Measurements from ENCODE around the gene KCNH8.

DNA sequence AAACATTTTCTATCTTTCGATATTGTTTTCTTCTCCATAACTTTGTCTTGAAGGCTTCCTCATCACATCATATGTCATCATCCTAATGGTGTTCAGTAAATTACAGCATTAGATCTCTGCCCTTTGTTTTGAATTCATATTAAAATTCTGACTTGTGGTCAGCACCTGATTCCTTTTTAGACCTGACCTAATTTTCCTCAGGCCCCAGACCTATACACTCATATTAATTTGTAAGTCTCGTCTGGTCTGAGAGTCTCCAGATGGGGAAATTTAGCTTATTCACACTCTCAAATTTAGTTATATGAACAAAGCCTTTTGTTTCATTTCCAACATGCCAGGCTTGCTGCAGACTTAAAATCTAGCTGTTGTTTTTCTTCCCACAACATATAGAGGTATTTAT lies 248.4 kb downstream of the KCNH8 start:
- no peak for TF ChIP-seq CREB1 (IDR thresholded peaks at IDR 0.05; ENCODE audit: low read depth)
- TF ChIP-seq YY1 (IDR thresholded peaks at IDR 0.05; ENCODE audit: low read depth): no peak
- TF ChIP-seq, protein P1, sequence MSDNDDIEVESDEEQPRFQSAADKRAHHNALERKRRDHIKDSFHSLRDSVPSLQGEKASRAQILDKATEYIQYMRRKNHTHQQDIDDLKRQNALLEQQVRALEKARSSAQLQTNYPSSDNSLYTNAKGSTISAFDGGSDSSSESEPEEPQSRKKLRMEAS (IDR thresholded peaks at IDR 0.05): no peak
- no peak for TF ChIP-seq FOXM1 (IDR thresholded peaks at IDR 0.05; ENCODE audit: borderline replicate concordance, low read depth)
- TF ChIP-seq TCF12 (IDR thresholded peaks at IDR 0.05; ENCODE audit: low read depth): no peak
- TF ChIP-seq CEBPB (IDR thresholded peaks at IDR 0.05): no peak
- TF ChIP-seq, protein P2, sequence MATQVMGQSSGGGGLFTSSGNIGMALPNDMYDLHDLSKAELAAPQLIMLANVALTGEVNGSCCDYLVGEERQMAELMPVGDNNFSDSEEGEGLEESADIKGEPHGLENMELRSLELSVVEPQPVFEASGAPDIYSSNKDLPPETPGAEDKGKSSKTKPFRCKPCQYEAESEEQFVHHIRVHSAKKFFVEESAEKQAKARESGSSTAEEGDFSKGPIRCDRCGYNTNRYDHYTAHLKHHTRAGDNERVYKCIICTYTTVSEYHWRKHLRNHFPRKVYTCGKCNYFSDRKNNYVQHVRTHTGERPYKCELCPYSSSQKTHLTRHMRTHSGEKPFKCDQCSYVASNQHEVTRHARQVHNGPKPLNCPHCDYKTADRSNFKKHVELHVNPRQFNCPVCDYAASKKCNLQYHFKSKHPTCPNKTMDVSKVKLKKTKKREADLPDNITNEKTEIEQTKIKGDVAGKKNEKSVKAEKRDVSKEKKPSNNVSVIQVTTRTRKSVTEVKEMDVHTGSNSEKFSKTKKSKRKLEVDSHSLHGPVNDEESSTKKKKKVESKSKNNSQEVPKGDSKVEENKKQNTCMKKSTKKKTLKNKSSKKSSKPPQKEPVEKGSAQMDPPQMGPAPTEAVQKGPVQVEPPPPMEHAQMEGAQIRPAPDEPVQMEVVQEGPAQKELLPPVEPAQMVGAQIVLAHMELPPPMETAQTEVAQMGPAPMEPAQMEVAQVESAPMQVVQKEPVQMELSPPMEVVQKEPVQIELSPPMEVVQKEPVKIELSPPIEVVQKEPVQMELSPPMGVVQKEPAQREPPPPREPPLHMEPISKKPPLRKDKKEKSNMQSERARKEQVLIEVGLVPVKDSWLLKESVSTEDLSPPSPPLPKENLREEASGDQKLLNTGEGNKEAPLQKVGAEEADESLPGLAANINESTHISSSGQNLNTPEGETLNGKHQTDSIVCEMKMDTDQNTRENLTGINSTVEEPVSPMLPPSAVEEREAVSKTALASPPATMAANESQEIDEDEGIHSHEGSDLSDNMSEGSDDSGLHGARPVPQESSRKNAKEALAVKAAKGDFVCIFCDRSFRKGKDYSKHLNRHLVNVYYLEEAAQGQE (IDR thresholded peaks at IDR 0.05; ENCODE audit: low read depth): no peak
- TF ChIP-seq EP300 (IDR thresholded peaks at IDR 0.05; ENCODE audit: borderline replicate concordance): no peak
